ENCODE measurements around the gene GALNT12.

The GALNT12 gene

DNA sequence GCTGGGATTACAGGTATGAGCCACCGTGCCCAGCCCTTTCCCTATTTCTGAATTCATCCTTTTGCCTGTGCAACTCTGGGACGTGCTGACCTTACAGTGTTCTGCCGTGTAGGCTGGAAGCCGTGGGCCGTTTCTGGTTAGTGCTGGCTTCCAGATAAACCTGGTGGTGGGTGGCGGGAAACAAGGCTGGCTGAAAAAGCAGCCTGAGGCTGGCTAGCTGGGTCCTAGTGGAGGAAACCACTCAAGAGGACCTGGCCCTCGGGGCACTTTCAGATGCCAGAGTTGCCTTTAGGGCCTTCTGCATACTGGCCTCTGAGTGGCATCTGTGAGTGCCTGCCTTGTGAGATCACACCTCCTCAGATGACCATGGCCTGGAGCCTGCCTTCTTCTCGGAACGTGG is 26.9 kb downstream of the GALNT12 start:
- H3K4me3 ChIP-seq (ENCODE audit: extremely low read depth, insufficient read depth, low read length, poor library complexity, severe bottlenecking) = no peak overlapping the region
- H3K9me3 ChIP-seq (ENCODE audit: control insufficient read depth, low read length) = no peaks in the 10 kb centered on the region
- 81 to 92% methylated on average over 7 to 8 of the region's 9 CpGs for WGBS, 2 experiments (ENCODE audit: insufficient coverage in 2 of 2)
- H3K27ac ChIP-seq (ENCODE audit: low read depth, low read length, severe bottlenecking) = no peak overlapping the region
- no peaks in the 10 kb centered on the region for H3K4me1 ChIP-seq (ENCODE audit: control insufficient read depth, insufficient read depth, low read length, poor library complexity, severe bottlenecking)
- no peaks in the 10 kb centered on the region for H3K36me3 ChIP-seq (ENCODE audit: control insufficient read depth, insufficient read depth, low read length)

- Histone ChIP-seq H3K4me3 (ENCODE audit: extremely low read depth, insufficient read depth, low read length, poor library complexity, severe bottlenecking) (no peak overlapping the region), H3K36me3 (ENCODE audit: control insufficient read depth, insufficient read depth, low read length) (no peaks in the 10 kb centered on the region), H3K9me3 (ENCODE audit: control insufficient read depth, low read length) (no peaks in the 10 kb centered on the region), H3K4me1 (ENCODE audit: control insufficient read depth, insufficient read depth, low read length, poor library complexity, severe bottlenecking) (no peaks in the 10 kb centered on the region), H3K27ac (ENCODE audit: low read depth, low read length, severe bottlenecking) (no peak overlapping the region)
- 100% methylated on average over 2 to 3 of the region's 4 CpGs for WGBS, 2 experiments (ENCODE audit: insufficient coverage in 2 of 2)
These were observed 28.7 kb downstream of the GALNT12 start for GRCh38 chr9:98836206-98836605.

DNA sequence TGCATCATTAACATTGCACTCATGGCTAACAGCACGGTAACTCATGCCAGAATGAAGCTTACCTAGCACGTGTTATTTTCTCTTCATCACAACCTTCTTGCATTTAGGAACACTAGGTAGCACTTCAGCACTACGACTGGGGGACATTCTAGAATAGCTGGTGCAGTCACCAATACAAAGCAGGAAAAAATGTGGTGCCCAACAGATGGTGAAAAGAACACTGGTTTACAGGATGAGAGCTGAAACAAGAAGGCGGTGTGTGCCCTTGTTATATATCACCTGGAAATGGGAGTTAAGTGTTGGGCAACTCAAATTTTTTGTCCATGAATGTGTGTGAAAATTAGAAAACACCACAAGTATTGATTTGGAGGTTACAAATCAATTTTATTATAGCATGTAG is 30.0 kb downstream of the GALNT12 start:
- WGBS, 2 experiments (ENCODE audit: insufficient coverage in 2 of 2) = 86 to 100% methylated on average over 3 to 4 of the region's 4 CpGs
- Histone ChIP-seq H3K4me3 (ENCODE audit: extremely low read depth, insufficient read depth, low read length, poor library complexity, severe bottlenecking) (no peak overlapping the region), H3K9me3 (ENCODE audit: control insufficient read depth, low read length) (no peaks in the 10 kb centered on the region), H3K4me1 (ENCODE audit: control insufficient read depth, insufficient read depth, low read length, poor library complexity, severe bottlenecking) (no peaks in the 10 kb centered on the region), H3K27ac (ENCODE audit: low read depth, low read length, severe bottlenecking) (no peak overlapping the region), H3K36me3 (ENCODE audit: control insufficient read depth, insufficient read depth, low read length) (no peaks in the 10 kb centered on the region)

- H3K4me3 ChIP-seq (ENCODE audit: extremely low read depth, insufficient read depth, low read length, poor library complexity, severe bottlenecking) = no peak overlapping the region
- H3K4me1 ChIP-seq (ENCODE audit: control insufficient read depth, insufficient read depth, low read length, poor library complexity, severe bottlenecking) = no peaks in the 10 kb centered on the region
- no peaks in the 10 kb centered on the region for H3K9me3 ChIP-seq (ENCODE audit: control insufficient read depth, low read length)
- no peaks in the 10 kb centered on the region for H3K36me3 ChIP-seq (ENCODE audit: control insufficient read depth, insufficient read depth, low read length)
- 98% methylated on average over 5 to 6 of the region's 6 CpGs for WGBS, 2 experiments (ENCODE audit: insufficient coverage in 2 of 2)
- H3K27ac ChIP-seq (ENCODE audit: low read depth, low read length, severe bottlenecking) = no peak overlapping the region
These were observed 30.8 kb downstream of the GALNT12 start for GRCh38 chr9:98838155-98838867.

GRCh38 chr9:98838868-98839565 is 31.5 kb downstream of the GALNT12 start:
- Histone ChIP-seq H3K9me3 (ENCODE audit: control insufficient read depth, low read length) (no peaks in the 10 kb centered on the region), H3K4me3 (ENCODE audit: extremely low read depth, insufficient read depth, low read length, poor library complexity, severe bottlenecking) (no peak overlapping the region), H3K4me1 (ENCODE audit: control insufficient read depth, insufficient read depth, low read length, poor library complexity, severe bottlenecking) (no peaks in the 10 kb centered on the region), H3K27ac (ENCODE audit: low read depth, low read length, severe bottlenecking) (no peak overlapping the region), H3K36me3 (ENCODE audit: control insufficient read depth, insufficient read depth, low read length) (no peaks in the 10 kb centered on the region)
- 95 to 97% methylated on average over 2 to 4 of the region's 6 CpGs for WGBS, 2 experiments (ENCODE audit: insufficient coverage in 2 of 2)

- WGBS, 2 experiments (ENCODE audit: insufficient coverage in 2 of 2) = 69 to 81% methylated on average over 2 to 3 of the region's 4 CpGs
- Histone ChIP-seq H3K4me1 (ENCODE audit: control insufficient read depth, insufficient read depth, low read length, poor library complexity, severe bottlenecking) (no peaks in the 10 kb centered on the region), H3K9me3 (ENCODE audit: control insufficient read depth, low read length) (no peaks in the 10 kb centered on the region), H3K36me3 (ENCODE audit: control insufficient read depth, insufficient read depth, low read length) (no peaks in the 10 kb centered on the region), H3K4me3 (ENCODE audit: extremely low read depth, insufficient read depth, low read length, poor library complexity, severe bottlenecking) (no peak overlapping the region), H3K27ac (ENCODE audit: low read depth, low read length, severe bottlenecking) (no peak overlapping the region)
These were observed 32.3 kb downstream of the GALNT12 start for GRCh38 chr9:98839724-98840123.

GRCh38 chr9:98842510-98842909 is 35.0 kb downstream of the GALNT12 start:
- no peaks in the 10 kb centered on the region for H3K4me1 ChIP-seq (ENCODE audit: control insufficient read depth, insufficient read depth, low read length, poor library complexity, severe bottlenecking)
- no peak overlapping the region for H3K4me3 ChIP-seq (ENCODE audit: extremely low read depth, insufficient read depth, low read length, poor library complexity, severe bottlenecking)
- H3K36me3 ChIP-seq (ENCODE audit: control insufficient read depth, insufficient read depth, low read length) = no peaks in the 10 kb centered on the region
- no peak overlapping the region for H3K27ac ChIP-seq (ENCODE audit: low read depth, low read length, severe bottlenecking)
- WGBS, 2 experiments (ENCODE audit: insufficient coverage in 2 of 2) = 94% methylated on average over 3 of the region's 7 CpGs; no CpG with 5 or more reads in 1 of the 2 experiments
- H3K9me3 ChIP-seq (ENCODE audit: control insufficient read depth, low read length) = no peaks in the 10 kb centered on the region

DNA sequence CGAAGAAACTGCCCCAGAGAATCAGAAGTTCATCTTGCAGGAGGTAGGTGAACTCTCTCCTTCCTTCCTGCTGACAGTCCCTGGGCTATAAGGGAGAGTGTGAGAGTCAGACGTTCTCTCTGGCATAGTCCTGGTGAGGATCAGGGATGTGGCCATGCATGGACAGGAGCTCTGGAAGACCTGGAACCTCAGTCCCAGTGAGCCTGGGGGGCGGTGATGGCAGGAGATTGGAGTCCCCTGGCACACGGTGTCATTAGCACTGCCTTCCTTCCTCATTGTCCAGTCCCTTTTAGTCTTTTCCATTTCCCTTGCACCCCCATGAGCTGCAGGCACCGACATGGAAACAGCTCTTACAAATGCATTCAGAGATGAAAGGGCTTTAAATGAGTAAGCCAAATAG is 38.6 kb downstream of the GALNT12 start:
- Histone ChIP-seq H3K27ac (ENCODE audit: low read depth, low read length, severe bottlenecking) (no peak overlapping the region), H3K4me3 (ENCODE audit: extremely low read depth, insufficient read depth, low read length, poor library complexity, severe bottlenecking) (no peak overlapping the region), H3K4me1 (ENCODE audit: control insufficient read depth, insufficient read depth, low read length, poor library complexity, severe bottlenecking) (no peaks in the 10 kb centered on the region), H3K36me3 (ENCODE audit: control insufficient read depth, insufficient read depth, low read length) (no peaks in the 10 kb centered on the region), H3K9me3 (ENCODE audit: control insufficient read depth, low read length) (no peaks in the 10 kb centered on the region)
- WGBS, 2 experiments (ENCODE audit: insufficient coverage in 2 of 2) = 86 to 96% methylated on average over 2 to 4 of the region's 5 CpGs

DNA sequence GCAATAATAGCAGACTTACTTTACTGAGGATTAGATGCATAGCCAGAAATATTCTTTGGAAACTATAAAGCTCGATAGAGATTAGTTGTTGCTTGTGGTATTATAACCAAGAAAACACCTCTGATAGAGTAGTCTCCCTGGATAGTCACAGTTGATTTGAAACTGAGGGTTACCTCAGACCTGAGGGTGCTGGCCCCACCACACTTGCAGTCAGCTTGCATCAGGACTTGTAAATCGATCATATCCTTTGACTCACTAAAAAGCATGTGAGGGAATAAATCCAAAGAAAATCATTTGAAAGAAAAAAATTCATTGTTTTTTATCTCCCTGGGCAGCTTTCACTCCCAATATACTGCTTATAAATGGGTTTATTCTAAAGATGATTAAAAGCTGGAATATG is 39.4 kb downstream of the GALNT12 start:
- no peak overlapping the region for H3K27ac ChIP-seq (ENCODE audit: low read depth, low read length, severe bottlenecking)
- H3K4me1 ChIP-seq (ENCODE audit: control insufficient read depth, insufficient read depth, low read length, poor library complexity, severe bottlenecking) = peaks cover 7% of the 10 kb centered on the region
- no peaks in the 10 kb centered on the region for H3K36me3 ChIP-seq (ENCODE audit: control insufficient read depth, insufficient read depth, low read length)
- no peak overlapping the region for H3K4me3 ChIP-seq (ENCODE audit: extremely low read depth, insufficient read depth, low read length, poor library complexity, severe bottlenecking)
- H3K9me3 ChIP-seq (ENCODE audit: control insufficient read depth, low read length) = no peaks in the 10 kb centered on the region
- 100% methylated on average over 1 of the region's 2 CpGs; no CpG with 5 or more reads in 1 of the 2 experiments for WGBS, 2 experiments (ENCODE audit: insufficient coverage in 2 of 2)

- 62 to 75% methylated on average over 10 to 12 of the region's 16 CpGs for WGBS, 2 experiments (ENCODE audit: insufficient coverage in 2 of 2)
- Histone ChIP-seq H3K4me1 (ENCODE audit: control insufficient read depth, insufficient read depth, low read length, poor library complexity, severe bottlenecking) (peaks cover 12% of the 10 kb centered on the region), H3K27ac (ENCODE audit: low read depth, low read length, severe bottlenecking) (no peak overlapping the region), H3K9me3 (ENCODE audit: control insufficient read depth, low read length) (no peaks in the 10 kb centered on the region), H3K4me3 (ENCODE audit: extremely low read depth, insufficient read depth, low read length, poor library complexity, severe bottlenecking) (no peak overlapping the region), H3K36me3 (ENCODE audit: control insufficient read depth, insufficient read depth, low read length) (no peaks in the 10 kb centered on the region)
These were observed 41.1 kb downstream of the GALNT12 start for GRCh38 chr9:98848450-98849149.
